ENCODE data around the gene ARMC5.

Gene ARMC5

GRCh38 chr16:31421587-31421986 lies 37.7 kb upstream of the ARMC5 start:
- H3K4me3 ChIP-seq, result no peak overlapping the region
- no peaks in the 10 kb centered on the region for H3K9me3 ChIP-seq
- intact Hi-C loops (cut with DNase I; ENCODE audit: low total_unique reads), result no loop called here
- no peak overlapping the region for H3K27ac ChIP-seq
- DNase-seq, result no peak
- no peak for TF ChIP-seq CTCF (IDR thresholded peaks at IDR 0.05)
- peaks cover 0 to 34% of the 10 kb centered on the region in 2 donors for H3K27me3 ChIP-seq
- no peaks in the 10 kb centered on the region for H3K36me3 ChIP-seq
- H3K4me1 ChIP-seq, result no peaks in the 10 kb centered on the region

DNA sequence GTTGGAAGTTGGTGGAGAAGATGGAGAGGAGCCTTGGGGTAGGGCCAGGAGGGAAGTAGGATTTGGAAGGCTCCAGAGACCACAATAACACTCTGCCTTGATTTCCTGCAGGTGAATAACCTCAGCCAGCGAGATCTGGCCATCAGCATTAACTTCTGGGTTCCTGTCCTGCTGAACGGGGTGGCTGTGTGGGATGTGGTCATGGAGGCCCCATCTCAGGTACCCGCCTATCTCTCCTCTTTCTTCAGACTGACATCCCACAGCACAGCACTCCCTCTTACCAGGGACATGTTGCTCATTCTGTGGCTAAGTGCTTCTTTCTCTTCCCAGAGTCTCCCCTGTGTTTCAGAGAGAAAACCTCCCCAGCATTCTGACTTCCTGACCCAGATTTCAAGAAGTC lies 36.1 kb upstream of the ARMC5 start:
- TF ChIP-seq CTCF (IDR thresholded peaks at IDR 0.05), result no peak
- intact Hi-C loops (cut with DNase I; ENCODE audit: low total_unique reads), result no loop called here
- Histone ChIP-seq H3K4me1 (peaks cover 0 to 9% (median 2%) of the 10 kb centered on the region in 4 donors), H3K27ac (no peak overlapping the region), H3K9me3 (no peaks in the 10 kb centered on the region), H3K27me3 (peaks cover 0 to 33% of the 10 kb centered on the region in 2 donors), H3K36me3 (no peaks in the 10 kb centered on the region), H3K4me3 (no peak overlapping the region)
- DNase-seq, result no peak

- intact Hi-C loops (cut with DNase I; ENCODE audit: low total_unique reads), result no loop called here
- no peak overlapping the region for H3K27ac ChIP-seq
- H3K27me3 ChIP-seq, result peaks cover 0 to 28% of the 10 kb centered on the region in 2 donors
- H3K4me3 ChIP-seq, result no peak overlapping the region
- no peak for TF ChIP-seq CTCF (IDR thresholded peaks at IDR 0.05)
- no peaks in the 10 kb centered on the region for H3K36me3 ChIP-seq
- peaks cover 0 to 9% (median 3%) of the 10 kb centered on the region in 4 donors for H3K4me1 ChIP-seq
- H3K9me3 ChIP-seq, result no peaks in the 10 kb centered on the region
- no peak for DNase-seq
Observed at GRCh38 chr16:31423801-31424200, 35.5 kb upstream of the ARMC5 start.

- peak; percentile 28 to 62 for DNase-seq
- intact Hi-C loops (cut with DNase I; ENCODE audit: low total_unique reads), result no loop called here
Observed at GRCh38 chr16:31427441-31428278, 31.6 kb upstream of the ARMC5 start.

DNA sequence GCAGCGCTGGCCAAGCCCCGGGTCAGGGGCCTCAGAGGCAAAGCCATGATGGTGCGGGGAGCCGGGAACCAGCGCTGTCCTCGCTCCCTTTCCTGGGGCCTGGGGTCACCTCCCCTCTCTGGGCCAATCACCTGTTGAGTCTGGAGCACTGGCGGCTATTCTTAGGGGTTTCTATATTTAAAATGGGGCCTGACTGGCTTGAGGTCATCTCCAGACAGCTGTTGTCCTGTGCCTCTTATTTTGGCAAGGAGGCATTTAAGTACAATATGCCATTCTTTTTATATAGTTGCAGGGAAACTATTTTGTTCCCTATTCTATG lies 31.1 kb upstream of the ARMC5 start, which contains the start of gene COX6A2:
Gene COX6A2, minus strand, starts transcription at position 82 of the 319 bp plus-strand sequence. Its CDS starts 35 bp downstream, at position 47.
- H3K36me3 ChIP-seq, result no peaks in the 10 kb centered on the region
- TF ChIP-seq CTCF (IDR thresholded peaks at IDR 0.05), result no peak
- intact Hi-C loops (cut with DNase I; ENCODE audit: low total_unique reads), result no loop called here
- no peak for DNase-seq
- no peaks in the 10 kb centered on the region for H3K9me3 ChIP-seq
- H3K27ac ChIP-seq, result peak within 1 kb of the TSS in 1 of 2 donors; percentile 60
- peak within 1 kb of the TSS; percentile 44 to 56 for H3K4me3 ChIP-seq
- H3K27me3 ChIP-seq, result peaks cover 0 to 14% of the 10 kb centered on the region in 2 donors
- H3K4me1 ChIP-seq, result peaks cover 0 to 9% (median 3%) of the 10 kb centered on the region in 4 donors

More at GRCh38 chr16:31427441-31428278, 31.6 kb upstream of the ARMC5 start:
- no peaks in the 10 kb centered on the region for H3K9me3 ChIP-seq
- no peak for TF ChIP-seq CTCF (IDR thresholded peaks at IDR 0.05)
- peak overlapping the region in 1 of 2 donors; percentile 60 for H3K27ac ChIP-seq
- H3K27me3 ChIP-seq, result peaks cover 0 to 16% of the 10 kb centered on the region in 2 donors
- peaks cover 0 to 9% (median 3%) of the 10 kb centered on the region in 4 donors for H3K4me1 ChIP-seq
- H3K4me3 ChIP-seq, result peak overlapping the region; percentile 44 to 56
- H3K36me3 ChIP-seq, result no peaks in the 10 kb centered on the region
